GM12878 (cell line): ENCODE results near the gene IFI30. TPM values are rescaled to one million over a fixed set of nuclear protein-coding genes. Genes with fewer than 3 reads are reported as not detected.

ENCODE experiments used
- ATAC-seq: fragments of 200-7000 bp; cut with Tn5 transposase; 3 replicates; pipeline ENCODE4 v1.9.1; 2020; ENCODE audit warnings: mild to moderate bottlenecking, moderate library complexity
- BruUV-seq: library from RNA; stranded (reverse); fragments of 400-500 nt; replicated peaks from 2 replicates; lab custom pipeline; 2021; lab: Mats Ljungman, UMichigan
- CTCF ChIA-PET: fragments of 300-600 bp; sonication (Branson Sonifier 250); formaldehyde crosslinking; extraction: SDS; loops from one replicate; lab custom pipeline; 2021; ENCODE audit warnings: inconsistent platforms; lab: Yijun Ruan, JAX
- POLR2A ChIA-PET: fragments of 350-600 bp; formaldehyde crosslinking; extraction: SDS; loops from one replicate; lab custom pipeline; 2021; ENCODE audit warnings: inconsistent platforms; lab: Charles Lee
- RAD21 ChIA-PET: fragments of 300-600 bp; sonication (Branson Sonifier 250); formaldehyde crosslinking; loops from one replicate; lab custom pipeline; 2023; ENCODE audit warnings: antibody characterized with exemption; ENCODE audit not compliant: unreplicated experiment; lab: Charles Lee
- SMC1A ChIA-PET: fragments of 300-600 bp; sonication (Branson Sonifier 250); formaldehyde crosslinking; loops from one replicate; lab custom pipeline; 2023; ENCODE audit not compliant: unreplicated experiment, uncharacterized antibody; lab: Charles Lee
- DNase-seq: peaks from one replicate; pipeline ENCODE4 v3.0.0-alpha.2; 2011; ENCODE audit warnings: low read depth, low spot score
- FAIRE-seq: peaks from 3 replicates; lab custom pipeline; 2011; peaks lifted over from hg19 to GRCh38; lab: Jason Lieb, UNC
- H2AFZ ChIP-seq: 2 replicates; pipeline ENCODE4 v1.6.0; 2011; ENCODE audit warnings: low read depth, low read length, control low read depth; ENCODE audit not compliant: control insufficient read depth
- H3K27ac ChIP-seq: 2 replicates; pipeline ENCODE4 v1.5.1; 2011; ENCODE audit warnings: control low read depth; ENCODE audit not compliant: control insufficient read depth, insufficient read depth
- H3K27me3 ChIP-seq, 2 experiments: replicated peaks in 1 of 2; 2 replicates each; pipeline versions ENCODE4 v1.6.0 to v1.6.1; 2011; ENCODE audit warnings: low read length in 1 of 2; ENCODE audit not compliant: control insufficient read depth in 2 of 2, insufficient read depth in 2 of 2
- H3K36me3 ChIP-seq, 2 experiments: 2 replicates each; pipeline ENCODE4 v1.5.1; 2011; ENCODE audit warnings: low read length in 1 of 2; ENCODE audit not compliant: control insufficient read depth in 2 of 2, insufficient read depth in 2 of 2
- H3K4me1 ChIP-seq: 2 replicates; pipeline ENCODE4 v1.6.1; 2011; ENCODE audit warnings: mild to moderate bottlenecking, low read length, moderate library complexity, mixed read lengths; ENCODE audit not compliant: control insufficient read depth, insufficient read depth
- H3K4me2 ChIP-seq: 2 replicates; pipeline ENCODE4 v1.6.0; 2011; ENCODE audit warnings: control low read depth; ENCODE audit not compliant: control insufficient read depth, insufficient read depth
- H3K4me3 ChIP-seq: fragments of 200-600 bp; sonication (generic); 2 replicates; pipeline ENCODE4 v1.5.1; 2016
- H3K79me2 ChIP-seq: 2 replicates; pipeline ENCODE4 v1.6.0; 2011; ENCODE audit warnings: low read length; ENCODE audit not compliant: control insufficient read depth, insufficient read depth
- H3K9ac ChIP-seq: 2 replicates; pipeline ENCODE4 v1.8.0; 2011; ENCODE audit warnings: low read length, control low read depth, mixed read lengths; ENCODE audit not compliant: control insufficient read depth, insufficient read depth
- H3K9me3 ChIP-seq: replicated peaks from 3 replicates; pipeline ENCODE4 v1.5.1; 2011; ENCODE audit warnings: mild to moderate bottlenecking, low read length; ENCODE audit not compliant: control insufficient read depth, insufficient read depth
- H4K20me1 ChIP-seq: 2 replicates; pipeline ENCODE4 v1.6.0; 2011; ENCODE audit not compliant: control insufficient read depth, insufficient read depth
- CTCF ChIP-seq, 3 experiments: IDR thresholded peaks in 2 of 3; conservative IDR thresholded peaks in 1 of 3; 2 replicates each; pipeline ENCODE4 v1.5.1; 2011; ENCODE audit warnings: low read depth in 3 of 3, low read length in 3 of 3, mild to moderate bottlenecking in 3 of 3, control low read depth in 2 of 3, moderate library complexity in 2 of 3, inconsistent platforms in 1 of 3, mixed read lengths in 1 of 3; ENCODE audit not compliant: control insufficient read depth in 2 of 3, insufficient read depth in 1 of 3; ENCODE audit errors: extremely low read depth in 1 of 3
- IKZF1 ChIP-seq: fragments of 450-650 bp; conservative IDR thresholded peaks from 2 replicates; pipeline ENCODE4 v1.6.1; 2017; ENCODE audit warnings: antibody characterized with exemption, mild to moderate bottlenecking
- LARP7 ChIP-seq: fragments of 450-650 bp; IDR thresholded peaks from 2 replicates; pipeline ENCODE4 v1.6.1; 2017; ENCODE audit warnings: mild to moderate bottlenecking
- MTA3 ChIP-seq: IDR thresholded peaks from 2 replicates; pipeline ENCODE4 v1.6.1; 2012; ENCODE audit warnings: low read length, inconsistent platforms, borderline replicate concordance
- POLR2A ChIP-seq: IDR thresholded peaks from 2 replicates; pipeline ENCODE4 v1.6.1; 2011; ENCODE audit warnings: low read depth, mild to moderate bottlenecking, low read length
- RB1 ChIP-seq: fragments of 450-650 bp; formaldehyde crosslinking; IDR thresholded peaks from 2 replicates; pipeline ENCODE4 v1.6.1; 2017; ENCODE audit warnings: mild to moderate bottlenecking, borderline replicate concordance
- RUNX3 ChIP-seq: IDR thresholded peaks from 2 replicates; pipeline ENCODE4 v1.6.1; 2012; ENCODE audit warnings: low read length, inconsistent platforms
- SIN3A ChIP-seq: IDR thresholded peaks from 2 replicates; pipeline ENCODE4 v1.6.1; 2012; ENCODE audit warnings: low read depth, low read length, improper control_type of control experiment
- TBL1XR1 ChIP-seq: IDR thresholded peaks from 2 replicates; pipeline ENCODE4 v1.6.1; 2012; ENCODE audit warnings: low read depth, low read length, improper control_type of control experiment
- ZNF384 ChIP-seq: IDR thresholded peaks from 2 replicates; pipeline ENCODE4 v1.6.1; 2012; ENCODE audit warnings: low read depth, mild to moderate bottlenecking, low read length, improper control_type of control experiment, borderline replicate concordance
- WGBS: methylation state at CpG from one replicate; pipeline ENCODE4 v1.1.6; 2016; ENCODE audit warnings: low lambda C conversion rate; ENCODE audit not compliant: insufficient replicate concordance, insufficient coverage; ENCODE audit errors: missing lambda C conversion rate; 5-methylcytosine and 5-hydroxymethylcytosine counted together
- in situ Hi-C: fragments of 300-500 bp; cut with MboI; formaldehyde crosslinking; loops from 9 replicates; pipeline ENCODE4 v1.14.3; 2018; ENCODE audit warnings: mixed read lengths
- intact Hi-C: fragments of 100-400 bp; cut with micrococcal nuclease; formaldehyde crosslinking; loops from one replicate; pipeline ENCODE4 v1.14.2; 2022; ENCODE audit not compliant: unreplicated experiment
- polyA plus RNA-seq, 11 experiments: library from polyadenylated mRNA; depleted of rRNA in 4 of 11; unstranded in 6 of 11; stranded (reverse) in 5 of 11; fragments of >200 nt; fragmentation: Nextera tagmentation in 4 of 11; fragmentation: Illumina TruSeq in 1 of 11; extraction: Ambion mirVana in 4 of 11; extraction: Trizol in 1 of 11; gene quantifications; 1 replicate in 1 of 11; 2 replicates in 10 of 11; pipeline versions ENCODE4 v1.2.1 to v1.2.3, GENCODE V29; 2011 to 2016; ENCODE audit warnings: inconsistent platforms in 2 of 11, missing spikeins in 2 of 11, low read depth in 1 of 11
- total RNA-seq, 4 experiments: library from RNA; depleted of rRNA in 3 of 4; stranded (reverse); fragments of >200 nt in 3 of 4; fragmentation: Illumina TruSeq in 1 of 4; extraction: Trizol in 1 of 4; gene quantifications; 2 replicates each; pipeline versions ENCODE4 v1.2.1 to v1.2.3, GENCODE V29; 2013 to 2021
- TF ChIP-seq, protein P1 (sequence below): fragments of 450-650 bp; IDR thresholded peaks from 2 replicates; pipeline ENCODE4 v1.6.1; 2017; ENCODE audit warnings: mild to moderate bottlenecking
- TF ChIP-seq, protein P2 (sequence below): fragments of 450-650 bp; formaldehyde crosslinking; IDR thresholded peaks from 2 replicates; pipeline ENCODE4 v1.4.0; 2022; ENCODE audit warnings: mild to moderate bottlenecking, moderate library complexity
- TF ChIP-seq, protein P3 (sequence below): IDR thresholded peaks from 2 replicates; pipeline ENCODE4 v1.6.1; 2011; ENCODE audit warnings: low read depth, mild to moderate bottlenecking, low read length, moderate library complexity, borderline replicate concordance; ENCODE audit errors: extremely low read depth

Gene IFI30
- total and polyA plus RNA-seq, 10 of the 15 experiments (the other 5 are each of a cell fraction or from before 2014, with no cell fraction given): 221 to 1,112 (median 451) TPM

GRCh38 chr19:18197306-18197705, 23.7 kb downstream of the IFI30 start:
- SMC1A ChIA-PET: no interaction called here
- ATAC-seq: no peak
- H3K27ac ChIP-seq: no peak overlapping the region
- H3K4me3 ChIP-seq: no peak overlapping the region
- FAIRE-seq: no peak
- no peak overlapping the region for H3K9ac ChIP-seq
- intact Hi-C loops (no loop called here), in situ Hi-C loops (no loop called here)
- RAD21 ChIA-PET: no interaction called here
- no peak overlapping the region for H3K4me2 ChIP-seq
- H3K9me3 ChIP-seq: no peaks in the 10 kb centered on the region
- peaks cover 7% of the 10 kb centered on the region for H3K79me2 ChIP-seq
- CTCF ChIA-PET: no interaction called here
- H4K20me1 ChIP-seq: no peaks in the 10 kb centered on the region
- POLR2A ChIA-PET: no interaction called here
- no peak for DNase-seq
- peaks cover 8% of the 10 kb centered on the region for H3K4me1 ChIP-seq
- peaks cover 5 to 20% of the 10 kb centered on the region in 2 experiments; a peak in 3 of 4 replicates for H3K36me3 ChIP-seq
- no peak overlapping the region for H2AFZ ChIP-seq
- no peaks in the 10 kb centered on the region for H3K27me3 ChIP-seq
- WGBS: 85% methylated on average over 17 of the region's 18 CpGs
- BruUV-seq: no TSS peak
- TF ChIP-seq CTCF (IDR thresholded peaks at IDR 0.05 in 2 of 3, conservative IDR thresholded peaks at IDR 0.05 in 1 of 3; ENCODE audit: control insufficient read depth in 2 of 3, extremely low read depth in 1 of 3, insufficient read depth in 1 of 3, low read depth in 3 of 3, low read length in 3 of 3): no peak
- no peak for TF ChIP-seq ZNF384
- no peak for TF ChIP-seq SIN3A
- no peak for TF ChIP-seq RB1
- no peak for TF ChIP-seq IKZF1
- no peak for TF ChIP-seq POLR2A
- TF ChIP-seq, protein P1, sequence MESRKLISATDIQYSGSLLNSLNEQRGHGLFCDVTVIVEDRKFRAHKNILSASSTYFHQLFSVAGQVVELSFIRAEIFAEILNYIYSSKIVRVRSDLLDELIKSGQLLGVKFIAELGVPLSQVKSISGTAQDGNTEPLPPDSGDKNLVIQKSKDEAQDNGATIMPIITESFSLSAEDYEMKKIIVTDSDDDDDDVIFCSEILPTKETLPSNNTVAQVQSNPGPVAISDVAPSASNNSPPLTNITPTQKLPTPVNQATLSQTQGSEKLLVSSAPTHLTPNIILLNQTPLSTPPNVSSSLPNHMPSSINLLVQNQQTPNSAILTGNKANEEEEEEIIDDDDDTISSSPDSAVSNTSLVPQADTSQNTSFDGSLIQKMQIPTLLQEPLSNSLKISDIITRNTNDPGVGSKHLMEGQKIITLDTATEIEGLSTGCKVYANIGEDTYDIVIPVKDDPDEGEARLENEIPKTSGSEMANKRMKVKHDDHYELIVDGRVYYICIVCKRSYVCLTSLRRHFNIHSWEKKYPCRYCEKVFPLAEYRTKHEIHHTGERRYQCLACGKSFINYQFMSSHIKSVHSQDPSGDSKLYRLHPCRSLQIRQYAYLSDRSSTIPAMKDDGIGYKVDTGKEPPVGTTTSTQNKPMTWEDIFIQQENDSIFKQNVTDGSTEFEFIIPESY: no peak
- TF ChIP-seq RUNX3: no peak
- TF ChIP-seq LARP7: no peak
- no peak for TF ChIP-seq MTA3
- TF ChIP-seq, protein P2, sequence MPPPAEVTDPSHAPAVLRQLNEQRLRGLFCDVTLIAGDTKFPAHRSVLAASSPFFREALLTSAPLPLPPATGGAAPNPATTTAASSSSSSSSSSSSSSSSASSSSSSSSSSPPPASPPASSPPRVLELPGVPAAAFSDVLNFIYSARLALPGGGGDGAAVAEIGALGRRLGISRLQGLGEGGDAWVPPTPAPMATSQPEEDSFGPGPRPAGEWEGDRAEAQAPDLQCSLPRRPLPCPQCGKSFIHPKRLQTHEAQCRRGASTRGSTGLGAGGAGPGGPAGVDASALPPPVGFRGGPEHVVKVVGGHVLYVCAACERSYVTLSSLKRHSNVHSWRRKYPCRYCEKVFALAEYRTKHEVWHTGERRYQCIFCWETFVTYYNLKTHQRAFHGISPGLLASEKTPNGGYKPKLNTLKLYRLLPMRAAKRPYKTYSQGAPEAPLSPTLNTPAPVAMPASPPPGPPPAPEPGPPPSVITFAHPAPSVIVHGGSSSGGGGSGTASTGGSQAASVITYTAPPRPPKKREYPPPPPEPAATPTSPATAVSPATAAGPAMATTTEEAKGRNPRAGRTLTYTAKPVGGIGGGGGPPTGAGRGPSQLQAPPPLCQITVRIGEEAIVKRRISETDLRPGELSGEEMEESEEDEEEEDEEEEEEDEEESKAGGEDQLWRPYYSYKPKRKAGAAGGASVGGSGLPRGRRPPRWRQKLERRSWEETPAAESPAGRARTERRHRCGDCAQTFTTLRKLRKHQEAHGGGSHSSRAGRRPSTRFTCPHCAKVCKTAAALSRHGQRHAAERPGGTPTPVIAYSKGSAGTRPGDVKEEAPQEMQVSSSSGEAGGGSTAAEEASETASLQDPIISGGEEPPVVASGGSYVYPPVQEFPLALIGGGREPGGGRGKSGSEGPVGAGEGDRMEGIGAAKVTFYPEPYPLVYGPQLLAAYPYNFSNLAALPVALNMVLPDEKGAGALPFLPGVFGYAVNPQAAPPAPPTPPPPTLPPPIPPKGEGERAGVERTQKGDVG (CRISPR knock-in tag): no peak
- TF ChIP-seq, protein P3, sequence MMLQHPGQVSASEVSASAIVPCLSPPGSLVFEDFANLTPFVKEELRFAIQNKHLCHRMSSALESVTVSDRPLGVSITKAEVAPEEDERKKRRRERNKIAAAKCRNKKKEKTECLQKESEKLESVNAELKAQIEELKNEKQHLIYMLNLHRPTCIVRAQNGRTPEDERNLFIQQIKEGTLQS: no peak
- no peak for TF ChIP-seq TBL1XR1
